ENCODE results near the gene UGT1A9.

Gene UGT1A9

DNA sequence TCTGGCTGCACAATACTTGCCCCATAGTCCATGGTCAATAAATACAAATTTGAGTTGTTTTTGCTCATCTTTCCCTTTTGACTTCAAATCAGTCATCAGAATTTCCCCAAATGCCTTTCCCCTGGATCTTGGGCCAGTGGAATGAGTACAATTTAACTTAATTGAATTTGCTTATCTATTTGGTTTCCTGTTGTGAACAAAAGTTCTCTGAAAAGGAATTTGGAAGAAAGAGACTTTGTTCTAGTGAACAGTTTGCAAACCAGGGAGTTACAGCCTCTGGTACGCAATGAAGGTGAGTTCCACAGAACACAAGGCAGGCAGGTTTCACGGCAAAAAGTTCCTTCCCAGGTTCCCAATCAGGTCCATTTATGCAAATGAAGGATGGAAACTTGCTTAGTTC lies 87.2 kb downstream of the UGT1A9 start:
- in situ Hi-C loops (cut with HindIII; ENCODE audit: low pct_unique_long_range_greater_than_20kb, low sequenced_read_pairs): no loop called here
- DNase-seq (ENCODE audit: low read depth in 1 of 2, low spot score in 1 of 2): no peak
- no peak for TF ChIP-seq JUND (IDR thresholded peaks at IDR 0.05; ENCODE audit: low read depth)

DNA sequence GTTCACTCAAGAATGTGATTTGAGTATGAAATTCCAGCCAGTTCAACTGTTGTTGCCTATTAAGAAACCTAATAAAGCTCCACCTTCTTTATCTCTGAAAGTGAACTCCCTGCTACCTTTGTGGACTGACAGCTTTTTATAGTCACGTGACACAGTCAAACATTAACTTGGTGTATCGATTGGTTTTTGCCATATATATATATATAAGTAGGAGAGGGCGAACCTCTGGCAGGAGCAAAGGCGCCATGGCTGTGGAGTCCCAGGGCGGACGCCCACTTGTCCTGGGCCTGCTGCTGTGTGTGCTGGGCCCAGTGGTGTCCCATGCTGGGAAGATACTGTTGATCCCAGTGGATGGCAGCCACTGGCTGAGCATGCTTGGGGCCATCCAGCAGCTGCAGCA lies 88.3 kb downstream of the UGT1A9 start, which contains the start of gene UGT1A1:
Gene UGT1A1, plus strand, starts transcription at position 228 of the 400 bp plus-strand sequence. Its CDS starts 18 bp downstream, at position 246.
- in situ Hi-C loops (cut with HindIII; ENCODE audit: low pct_unique_long_range_greater_than_20kb, low sequenced_read_pairs): no loop called here
- no peak for DNase-seq (ENCODE audit: low read depth in 1 of 2, low spot score in 1 of 2)
- TF ChIP-seq JUND (IDR thresholded peaks at IDR 0.05; ENCODE audit: low read depth): no peak

DNA sequence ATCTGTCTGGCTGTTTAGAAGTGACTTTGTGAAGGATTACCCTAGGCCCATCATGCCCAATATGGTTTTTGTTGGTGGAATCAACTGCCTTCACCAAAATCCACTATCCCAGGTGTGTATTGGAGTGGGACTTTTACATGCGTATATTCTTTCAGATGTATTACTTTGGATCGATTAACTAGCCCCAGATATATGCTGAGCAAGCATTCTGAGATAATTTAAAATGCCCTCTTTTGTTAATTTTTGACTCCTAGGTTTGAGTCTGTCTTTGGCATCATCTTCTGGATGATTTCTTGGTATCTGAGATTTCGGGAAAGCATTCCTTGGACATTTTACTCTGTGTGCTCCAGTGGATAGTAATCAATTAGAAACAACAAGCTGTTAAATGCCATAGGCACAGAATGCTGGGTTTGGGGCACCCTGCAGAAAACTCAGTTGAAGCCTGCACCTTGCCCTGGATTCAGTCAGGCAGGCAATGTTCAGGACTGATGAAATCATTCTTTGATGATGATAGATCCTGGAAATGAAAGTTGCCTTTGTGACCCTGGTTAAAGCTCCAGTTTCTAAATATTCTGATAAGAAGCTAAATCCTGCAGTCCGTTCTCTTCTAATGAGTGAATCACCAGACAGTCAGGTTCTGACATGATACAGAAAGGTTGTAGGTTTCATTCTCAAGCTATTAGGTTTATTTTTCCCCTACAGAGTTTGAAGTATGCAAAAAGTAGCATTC lies 89.5 kb downstream of the UGT1A9 start:
- no peak for TF ChIP-seq JUND (IDR thresholded peaks at IDR 0.05; ENCODE audit: low read depth)
- DNase-seq (ENCODE audit: low read depth in 1 of 2, low spot score in 1 of 2): no peak
- in situ Hi-C loops (cut with HindIII; ENCODE audit: low pct_unique_long_range_greater_than_20kb, low sequenced_read_pairs): no loop called here

DNA sequence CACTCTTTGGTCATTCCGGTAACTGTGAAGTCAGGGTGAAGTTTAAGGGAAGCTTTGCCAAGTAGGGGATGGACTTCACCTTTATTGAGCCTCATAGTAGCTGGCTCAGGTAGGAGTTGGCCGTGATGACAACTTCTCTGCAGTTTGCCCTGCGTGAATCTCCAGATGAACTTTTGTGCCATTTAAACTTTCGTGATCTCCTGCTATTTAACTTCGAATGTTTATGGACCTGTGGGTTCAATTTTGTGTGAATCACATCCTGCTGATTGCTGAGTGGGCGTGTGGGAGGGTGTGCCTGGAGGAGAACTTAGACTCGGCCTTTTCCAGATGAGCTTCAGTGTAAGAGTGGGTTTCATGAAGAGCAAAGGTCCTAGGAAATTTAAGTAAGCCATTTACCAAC lies 92.6 kb downstream of the UGT1A9 start:
- no peak for TF ChIP-seq JUND (IDR thresholded peaks at IDR 0.05; ENCODE audit: low read depth)
- no peak for DNase-seq (ENCODE audit: low read depth in 1 of 2, low spot score in 1 of 2)
- in situ Hi-C loops (cut with HindIII; ENCODE audit: low pct_unique_long_range_greater_than_20kb, low sequenced_read_pairs): no loop called here

DNA sequence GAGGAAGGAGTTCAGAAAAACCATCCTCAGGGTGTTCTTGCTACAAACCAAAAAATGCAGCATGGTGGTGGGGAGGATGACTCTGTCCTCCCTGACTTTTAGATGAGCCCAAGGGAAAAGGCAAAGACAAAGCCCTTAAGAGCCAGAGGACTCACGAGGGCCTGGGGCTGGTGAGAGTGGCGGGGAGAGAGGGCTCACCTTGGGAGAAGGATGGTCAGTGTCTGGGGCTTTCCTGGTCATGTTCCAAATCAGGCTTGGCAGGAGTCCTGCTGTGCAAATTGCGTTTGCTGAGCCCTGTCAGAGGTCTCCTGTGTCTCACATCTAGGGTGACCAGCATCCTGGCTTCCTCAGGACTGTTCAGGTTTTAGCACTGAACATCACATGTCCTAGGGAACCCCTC lies 93.1 kb downstream of the UGT1A9 start:
- in situ Hi-C loops (cut with HindIII; ENCODE audit: low pct_unique_long_range_greater_than_20kb, low sequenced_read_pairs): no loop called here
- TF ChIP-seq JUND (IDR thresholded peaks at IDR 0.05; ENCODE audit: low read depth): no peak
- no peak for DNase-seq (ENCODE audit: low read depth in 1 of 2, low spot score in 1 of 2)

DNA sequence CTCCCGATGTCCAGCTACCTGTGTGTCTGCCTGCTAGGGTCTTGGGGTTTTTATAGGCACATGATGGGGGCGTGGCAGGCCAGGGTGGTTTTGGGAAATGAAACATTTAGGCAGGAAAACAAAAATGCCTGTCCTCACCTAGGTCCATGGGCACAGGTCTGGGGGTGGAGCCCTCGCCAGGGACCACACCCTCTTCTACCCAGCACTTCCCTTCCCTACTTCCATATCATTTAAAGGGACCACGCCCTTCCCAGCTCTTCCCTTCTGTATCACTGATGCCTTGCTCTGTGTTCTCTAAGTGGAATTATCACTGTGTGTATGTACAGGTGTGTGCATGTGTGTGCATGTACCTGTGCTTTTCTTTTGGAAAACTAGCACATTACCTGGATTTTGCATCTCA lies 94.7 kb downstream of the UGT1A9 start:
- TF ChIP-seq JUND (IDR thresholded peaks at IDR 0.05; ENCODE audit: low read depth): no peak
- in situ Hi-C loops (cut with HindIII; ENCODE audit: low pct_unique_long_range_greater_than_20kb, low sequenced_read_pairs): no loop called here
- no peak for DNase-seq (ENCODE audit: low read depth in 1 of 2, low spot score in 1 of 2)

- in situ Hi-C loops (cut with HindIII; ENCODE audit: low pct_unique_long_range_greater_than_20kb, low sequenced_read_pairs): no loop called here
- DNase-seq (ENCODE audit: low read depth in 1 of 2, low spot score in 1 of 2): no peak
- TF ChIP-seq JUND (IDR thresholded peaks at IDR 0.05; ENCODE audit: low read depth): no peak
Measured at GRCh38 chr2:233768076-233768475, 96.4 kb downstream of the UGT1A9 start.

DNA sequence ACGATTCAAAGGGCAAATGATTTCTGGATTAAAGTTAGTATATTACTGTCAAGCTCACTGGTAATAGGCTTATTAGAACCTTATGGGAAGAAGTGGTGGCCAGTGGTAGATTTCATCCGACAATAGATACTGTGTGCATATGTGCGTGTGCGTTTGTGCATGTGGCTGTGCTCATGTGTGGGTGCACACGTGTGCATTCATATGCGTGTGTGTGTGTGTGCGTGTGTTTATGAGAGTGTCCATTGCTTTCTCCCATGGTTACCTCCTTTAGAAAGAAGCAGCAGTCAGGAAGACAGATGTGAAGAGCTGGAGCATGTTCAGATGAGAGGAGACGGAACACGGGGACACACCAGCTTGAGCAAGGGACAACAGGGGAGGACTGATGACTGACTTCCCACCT lies 97.6 kb downstream of the UGT1A9 start:
- no peak for DNase-seq (ENCODE audit: low read depth in 1 of 2, low spot score in 1 of 2)

GRCh38 chr2:233772153-233772552 lies 100.5 kb downstream of the UGT1A9 start:
- DNase-seq (ENCODE audit: low read depth in 1 of 2, low spot score in 1 of 2): no peak
- in situ Hi-C loops (cut with HindIII; ENCODE audit: low pct_unique_long_range_greater_than_20kb, low sequenced_read_pairs): no loop called here
- TF ChIP-seq JUND (IDR thresholded peaks at IDR 0.05; ENCODE audit: low read depth): no peak

More for the DNA sequence above, 97.6 kb downstream of the UGT1A9 start:
- in situ Hi-C loops (cut with HindIII; ENCODE audit: low pct_unique_long_range_greater_than_20kb, low sequenced_read_pairs): no loop called here
- TF ChIP-seq JUND (IDR thresholded peaks at IDR 0.05; ENCODE audit: low read depth): no peak

DNA sequence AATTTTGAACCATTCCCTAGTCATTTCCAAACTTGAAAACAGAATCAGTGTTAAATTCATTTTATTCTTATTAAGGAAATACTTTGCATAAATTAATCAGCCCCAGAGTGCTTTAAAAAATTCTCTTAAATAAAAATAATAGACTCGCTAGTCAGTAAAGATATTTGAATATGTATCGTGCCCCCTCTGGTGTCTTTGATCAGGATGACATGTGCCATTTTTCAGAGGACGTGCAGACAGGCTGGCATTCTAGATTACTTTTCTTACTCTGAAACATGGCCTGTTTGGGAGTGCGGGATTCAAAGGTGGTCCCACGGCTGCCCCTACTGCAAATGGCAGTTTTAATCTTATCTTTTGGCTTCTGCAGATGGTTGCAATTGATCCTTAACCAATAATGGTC lies 100.9 kb downstream of the UGT1A9 start:
- TF ChIP-seq JUND (IDR thresholded peaks at IDR 0.05; ENCODE audit: low read depth): no peak
- DNase-seq (ENCODE audit: low read depth in 1 of 2, low spot score in 1 of 2): no peak
- in situ Hi-C loops (cut with HindIII; ENCODE audit: low pct_unique_long_range_greater_than_20kb, low sequenced_read_pairs): no loop called here

DNA sequence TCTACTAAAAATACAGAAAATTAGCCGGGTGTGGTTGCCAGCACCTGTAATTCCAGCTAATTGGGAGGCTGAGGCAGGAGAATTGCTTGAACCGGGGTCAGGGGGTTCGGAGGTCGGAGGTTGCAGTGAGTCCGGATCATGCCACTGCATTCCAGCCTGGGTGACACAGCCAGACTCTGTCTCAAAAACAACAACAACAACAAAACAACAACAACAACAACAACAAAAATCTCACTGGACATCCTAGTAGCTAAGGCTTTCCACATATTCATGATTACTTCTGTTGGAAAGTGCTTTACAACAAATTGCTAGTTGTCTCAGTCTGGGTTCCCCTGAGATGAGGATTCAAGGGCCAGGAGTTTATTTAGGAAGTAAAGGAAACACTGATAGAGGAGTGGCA lies 102.2 kb downstream of the UGT1A9 start:
- DNase-seq (ENCODE audit: low read depth in 1 of 2, low spot score in 1 of 2): no peak
- in situ Hi-C loops (cut with HindIII; ENCODE audit: low pct_unique_long_range_greater_than_20kb, low sequenced_read_pairs): no loop called here
- no peak for TF ChIP-seq JUND (IDR thresholded peaks at IDR 0.05; ENCODE audit: low read depth)

DNA sequence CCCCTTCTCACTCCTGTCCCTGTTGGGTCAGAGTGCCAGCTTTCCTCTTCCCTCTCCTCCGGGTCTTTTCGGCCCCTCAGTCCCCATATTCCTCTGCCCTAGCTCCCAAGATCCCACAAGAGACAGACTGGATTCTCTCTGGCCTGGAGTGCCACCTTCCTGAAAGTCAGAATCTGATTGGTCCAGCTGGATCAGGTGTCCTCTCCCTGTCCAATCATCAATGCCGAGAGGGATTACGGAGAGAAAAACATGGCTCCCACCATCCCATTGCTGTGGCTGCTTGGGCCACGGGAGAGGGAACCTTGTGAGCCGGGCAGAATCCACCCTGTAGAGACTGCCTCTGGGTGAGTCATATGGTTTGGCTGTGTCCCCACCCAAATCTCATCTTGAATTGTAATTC lies 103.7 kb downstream of the UGT1A9 start:
- in situ Hi-C loops (cut with HindIII; ENCODE audit: low pct_unique_long_range_greater_than_20kb, low sequenced_read_pairs): no loop called here
- no peak for DNase-seq (ENCODE audit: low read depth in 1 of 2, low spot score in 1 of 2)
- TF ChIP-seq JUND (IDR thresholded peaks at IDR 0.05; ENCODE audit: low read depth): no peak

DNA sequence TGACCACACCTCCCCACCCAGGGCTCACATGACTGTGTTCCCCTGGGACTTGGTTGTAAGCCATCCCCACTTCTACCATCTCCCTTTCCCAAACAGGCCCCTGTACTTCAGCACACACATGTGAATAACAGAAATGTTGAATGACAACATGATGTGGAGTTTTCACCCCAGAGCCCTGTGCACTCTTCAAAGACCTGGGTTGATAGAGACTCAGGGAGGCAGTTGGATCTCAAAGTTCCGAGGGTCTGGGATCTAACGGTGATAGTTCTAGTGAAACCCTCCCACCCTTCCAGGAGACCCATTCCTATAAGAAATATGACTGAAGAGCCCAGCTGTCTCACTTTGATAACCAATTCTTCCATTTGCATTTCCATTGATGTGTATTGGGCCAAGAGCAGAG lies 106.3 kb downstream of the UGT1A9 start, which contains the start of gene MROH2A:
Gene MROH2A, plus strand, starts transcription at position 301 of the 400 bp plus-strand sequence. CDS start 1,029 bp downstream, outside the sequence.
- TF ChIP-seq JUND (IDR thresholded peaks at IDR 0.05; ENCODE audit: low read depth): no peak
- DNase-seq (ENCODE audit: low read depth in 1 of 2, low spot score in 1 of 2): no peak
- in situ Hi-C loops (cut with HindIII; ENCODE audit: low pct_unique_long_range_greater_than_20kb, low sequenced_read_pairs): no loop called here

GRCh38 chr2:233779722-233780121 lies 108.0 kb downstream of the UGT1A9 start:
- no peak for DNase-seq (ENCODE audit: low read depth in 1 of 2, low spot score in 1 of 2)
- in situ Hi-C loops (cut with HindIII; ENCODE audit: low pct_unique_long_range_greater_than_20kb, low sequenced_read_pairs): no loop called here
- no peak for TF ChIP-seq JUND (IDR thresholded peaks at IDR 0.05; ENCODE audit: low read depth)

All from T47D (cell line).